ENCODE measurements around the gene SIPA1L2. TPM values are rescaled to one million over a fixed set of nuclear protein-coding genes. Genes with fewer than 3 reads are reported as not detected.

SIPA1L2 gene
- total RNA-seq, 1 donor from 2014 or later: 41.0 TPM

GRCh38 chr1:232598133-232598532, 31.8 kb downstream of the SIPA1L2 start:
- Mint-ChIP-seq H3K9me3 (ENCODE audit: low read depth) (no peaks in the 10 kb centered on the region), H3K4me3 (ENCODE audit: low read depth) (no peak overlapping the region), H3K36me3 (ENCODE audit: insufficient read depth) (peaks cover 2% of the 10 kb centered on the region), H3K27ac (peak overlapping the region; percentile 13), H3K4me1 (ENCODE audit: low read depth) (peaks cover 42% of the 10 kb centered on the region), H3K27me3 (no peaks in the 10 kb centered on the region)
- TF ChIP-seq CTCF (IDR thresholded peaks at IDR 0.05; ENCODE audit: unreplicated experiment): no peak
- DNase-seq (ENCODE audit: low spot score, unreplicated experiment): no peak

- DNase-seq (ENCODE audit: low spot score, unreplicated experiment): no peak
- no peaks in the 10 kb centered on the region for H3K9me3 Mint-ChIP-seq (ENCODE audit: low read depth)
- peaks cover 44% of the 10 kb centered on the region for H3K4me1 Mint-ChIP-seq (ENCODE audit: low read depth)
- peak overlapping the region; percentile 13 for H3K27ac Mint-ChIP-seq
- peaks cover 2% of the 10 kb centered on the region for H3K36me3 Mint-ChIP-seq (ENCODE audit: insufficient read depth)
- H3K4me3 Mint-ChIP-seq (ENCODE audit: low read depth): no peak overlapping the region
- H3K27me3 Mint-ChIP-seq: no peaks in the 10 kb centered on the region
- no peak for TF ChIP-seq CTCF (IDR thresholded peaks at IDR 0.05; ENCODE audit: unreplicated experiment)
Observed at GRCh38 chr1:232597721-232598120, 32.2 kb downstream of the SIPA1L2 start.

- Mint-ChIP-seq H3K4me1 (ENCODE audit: low read depth) (peaks cover 45% of the 10 kb centered on the region), H3K36me3 (ENCODE audit: insufficient read depth) (no peaks in the 10 kb centered on the region), H3K4me3 (ENCODE audit: low read depth) (no peak overlapping the region), H3K9me3 (ENCODE audit: low read depth) (no peaks in the 10 kb centered on the region), H3K27ac (no peak overlapping the region), H3K27me3 (no peaks in the 10 kb centered on the region)
- no peak for DNase-seq (ENCODE audit: low spot score, unreplicated experiment)
- TF ChIP-seq CTCF (IDR thresholded peaks at IDR 0.05; ENCODE audit: unreplicated experiment): no peak
Observed at GRCh38 chr1:232596666-232597303, 33.1 kb downstream of the SIPA1L2 start.

- Mint-ChIP-seq H3K27ac (no peak overlapping the region), H3K36me3 (ENCODE audit: insufficient read depth) (no peaks in the 10 kb centered on the region), H3K27me3 (no peaks in the 10 kb centered on the region), H3K4me1 (ENCODE audit: low read depth) (peaks cover 40% of the 10 kb centered on the region), H3K4me3 (ENCODE audit: low read depth) (no peak overlapping the region), H3K9me3 (ENCODE audit: low read depth) (no peaks in the 10 kb centered on the region)
- no peak for DNase-seq (ENCODE audit: low spot score, unreplicated experiment)
- TF ChIP-seq CTCF (IDR thresholded peaks at IDR 0.05; ENCODE audit: unreplicated experiment): no peak
Observed at GRCh38 chr1:232594768-232595698, 34.9 kb downstream of the SIPA1L2 start.

GRCh38 chr1:232593717-232594502, 36.0 kb downstream of the SIPA1L2 start:
- DNase-seq (ENCODE audit: low spot score, unreplicated experiment): no peak
- TF ChIP-seq CTCF (IDR thresholded peaks at IDR 0.05; ENCODE audit: unreplicated experiment): no peak
- H3K4me1 Mint-ChIP-seq (ENCODE audit: low read depth): peaks cover 42% of the 10 kb centered on the region
- no peaks in the 10 kb centered on the region for H3K36me3 Mint-ChIP-seq (ENCODE audit: insufficient read depth)
- no peaks in the 10 kb centered on the region for H3K27me3 Mint-ChIP-seq
- no peaks in the 10 kb centered on the region for H3K9me3 Mint-ChIP-seq (ENCODE audit: low read depth)
- H3K27ac Mint-ChIP-seq: peak overlapping the region; percentile 1
- no peak overlapping the region for H3K4me3 Mint-ChIP-seq (ENCODE audit: low read depth)
